Rectal smooth muscle tissue (tissue), 1 donor: ENCODE measurements around the gene DDX41.
A peak's percentile ranks its signal among the peaks of the same experiment; 100 is the strongest.
"Not testable (repeated sequence)": the region's sequence is repeated elsewhere in the genome, so short reads cannot be mapped to it uniquely, and the experiment has no call there.

ENCODE experiments used
- H3K27ac ChIP-seq: one replicate; pipeline ENCODE4 v1.7.0; 2013; ENCODE audit warnings: low read depth, low read length, inconsistent platforms
- H3K27me3 ChIP-seq: one replicate; pipeline ENCODE4 v1.7.0; 2013; ENCODE audit warnings: low read length; ENCODE audit not compliant: control insufficient read depth, insufficient read depth
- H3K36me3 ChIP-seq: one replicate; pipeline ENCODE4 v1.7.0; 2013; ENCODE audit warnings: low read length; ENCODE audit not compliant: control insufficient read depth, insufficient read depth
- H3K4me1 ChIP-seq: one replicate; pipeline ENCODE4 v1.7.0; 2013; ENCODE audit warnings: low read length; ENCODE audit not compliant: control insufficient read depth, insufficient read depth
- H3K4me3 ChIP-seq: one replicate; pipeline ENCODE4 v1.7.0; 2013; ENCODE audit warnings: low read length
- H3K9ac ChIP-seq: one replicate; pipeline ENCODE4 v1.7.0; 2013; ENCODE audit warnings: low read length

DDX41 gene

GRCh38 chr5:177548495-177548894, 31.7 kb upstream of the DDX41 start:
- Histone ChIP-seq H3K36me3 (peaks cover 4% of the 10 kb centered on the region), H3K4me1 (peaks cover 29% of the 10 kb centered on the region), H3K4me3 (no peak overlapping the region), H3K27me3 (no peaks in the 10 kb centered on the region), H3K27ac (no peak overlapping the region), H3K9ac (no peak overlapping the region)

GRCh38 chr5:177547736-177548135, 31.0 kb upstream of the DDX41 start:
- no peak overlapping the region for H3K9ac ChIP-seq
- H3K4me3 ChIP-seq = no peak overlapping the region
- no peaks in the 10 kb centered on the region for H3K27me3 ChIP-seq
- H3K36me3 ChIP-seq = peaks cover 4% of the 10 kb centered on the region
- no peak overlapping the region for H3K27ac ChIP-seq
- peaks cover 25% of the 10 kb centered on the region for H3K4me1 ChIP-seq

- Histone ChIP-seq H3K36me3 (peaks cover 4% of the 10 kb centered on the region), H3K27me3 (no peaks in the 10 kb centered on the region), H3K4me1 (peaks cover 21% of the 10 kb centered on the region), H3K27ac (peak overlapping the region; percentile 76), H3K4me3 (no peak overlapping the region), H3K9ac (no peak overlapping the region)
Observed at GRCh38 chr5:177546258-177546741, 29.5 kb upstream of the DDX41 start.

GRCh38 chr5:177545487-177546257, 28.9 kb upstream of the DDX41 start:
- H3K9ac ChIP-seq = no peak overlapping the region
- no peaks in the 10 kb centered on the region for H3K27me3 ChIP-seq
- peaks cover 4% of the 10 kb centered on the region for H3K36me3 ChIP-seq
- no peak overlapping the region for H3K4me3 ChIP-seq
- H3K4me1 ChIP-seq = peaks cover 21% of the 10 kb centered on the region
- peak overlapping the region; percentile 58 for H3K27ac ChIP-seq

- Histone ChIP-seq H3K36me3 (peaks cover 3% of the 10 kb centered on the region), H3K9ac (no peak overlapping the region), H3K4me3 (no peak overlapping the region), H3K27me3 (no peaks in the 10 kb centered on the region), H3K4me1 (peaks cover 32% of the 10 kb centered on the region), H3K27ac (no peak overlapping the region)
Observed at GRCh38 chr5:177542816-177543465, 26.2 kb upstream of the DDX41 start.

GRCh38 chr5:177540438-177540837, 23.7 kb upstream of the DDX41 start:
- peaks cover 12% of the 10 kb centered on the region for H3K36me3 ChIP-seq
- H3K4me1 ChIP-seq = peaks cover 30% of the 10 kb centered on the region
- H3K4me3 ChIP-seq = no peak overlapping the region
- H3K27ac ChIP-seq = no peak overlapping the region
- H3K27me3 ChIP-seq = no peaks in the 10 kb centered on the region
- H3K9ac ChIP-seq = no peak overlapping the region

GRCh38 chr5:177539411-177539810, 22.6 kb upstream of the DDX41 start:
- Histone ChIP-seq H3K27me3 (no peaks in the 10 kb centered on the region), H3K4me3 (no peak overlapping the region), H3K4me1 (peaks cover 32% of the 10 kb centered on the region), H3K9ac (no peak overlapping the region), H3K36me3 (peaks cover 12% of the 10 kb centered on the region), H3K27ac (no peak overlapping the region)

- H3K4me1 ChIP-seq = peaks cover 32% of the 10 kb centered on the region
- H3K4me3 ChIP-seq = no peak overlapping the region
- H3K9ac ChIP-seq = no peak overlapping the region
- no peaks in the 10 kb centered on the region for H3K27me3 ChIP-seq
- no peak overlapping the region for H3K27ac ChIP-seq
- H3K36me3 ChIP-seq = peaks cover 14% of the 10 kb centered on the region
Observed at GRCh38 chr5:177538876-177539275, 22.1 kb upstream of the DDX41 start.

- Histone ChIP-seq H3K4me3 (no peak overlapping the region), H3K36me3 (peaks cover 21% of the 10 kb centered on the region), H3K9ac (no peak overlapping the region), H3K4me1 (peaks cover 32% of the 10 kb centered on the region), H3K27me3 (no peaks in the 10 kb centered on the region), H3K27ac (peak overlapping the region; percentile 29)
Observed at GRCh38 chr5:177537389-177538361, 20.9 kb upstream of the DDX41 start.

GRCh38 chr5:177536386-177536785, 19.6 kb upstream of the DDX41 start:
- no peaks in the 10 kb centered on the region for H3K27me3 ChIP-seq
- no peak overlapping the region for H3K27ac ChIP-seq
- no peak overlapping the region for H3K9ac ChIP-seq
- peaks cover 30% of the 10 kb centered on the region for H3K36me3 ChIP-seq
- no peak overlapping the region for H3K4me3 ChIP-seq
- peaks cover 32% of the 10 kb centered on the region for H3K4me1 ChIP-seq

GRCh38 chr5:177535125-177535524, 18.4 kb upstream of the DDX41 start:
- Histone ChIP-seq H3K27ac (no peak overlapping the region), H3K36me3 (peaks cover 37% of the 10 kb centered on the region), H3K9ac (no peak overlapping the region), H3K4me3 (no peak overlapping the region), H3K27me3 (no peaks in the 10 kb centered on the region), H3K4me1 (peaks cover 32% of the 10 kb centered on the region)

GRCh38 chr5:177534433-177534832, 17.7 kb upstream of the DDX41 start:
- H3K27ac ChIP-seq, H3K9ac ChIP-seq, H3K27me3 ChIP-seq, H3K4me3 ChIP-seq: not testable (repeated sequence)
- peaks cover 43% of the 10 kb centered on the region for H3K36me3 ChIP-seq
- H3K4me1 ChIP-seq = peaks cover 31% of the 10 kb centered on the region
